Trophoblast cell (in vitro differentiated cells and primary cell): ENCODE measurements around the gene HDAC8. TPM values are rescaled to one million over a fixed set of nuclear protein-coding genes. Genes with fewer than 3 reads are reported as not detected.

Experiments used
- DNase-seq, 2 donors: peaks; one replicate each; pipeline ENCODE4 v3.0.0-alpha.2; 2016
- H2AFZ ChIP-seq: 2 replicates; pipeline ENCODE4 v1.6.1; 2013; ENCODE audit warnings: low read length, moderate library complexity, mild to moderate bottlenecking; ENCODE audit not compliant: insufficient read depth, poor library complexity
- H2AK5ac ChIP-seq: 2 replicates; pipeline ENCODE4 v1.6.1; 2013; ENCODE audit warnings: mild to moderate bottlenecking, low read length
- H2BK120ac ChIP-seq: 2 replicates; pipeline ENCODE4 v1.6.1; 2013; ENCODE audit warnings: low read length, mild to moderate bottlenecking, moderate library complexity; ENCODE audit not compliant: insufficient read depth, poor library complexity
- H2BK12ac ChIP-seq: 2 replicates; pipeline ENCODE4 v1.6.1; 2013; ENCODE audit warnings: mild to moderate bottlenecking, low read length, moderate library complexity
- H2BK5ac ChIP-seq: 2 replicates; pipeline ENCODE4 v1.6.1; 2013; ENCODE audit warnings: low read length, low read depth, moderate library complexity, mild to moderate bottlenecking; ENCODE audit not compliant: poor library complexity
- H3K14ac ChIP-seq: 2 replicates; pipeline ENCODE4 v1.6.1; 2013; ENCODE audit warnings: mild to moderate bottlenecking, low read length
- H3K18ac ChIP-seq: 2 replicates; pipeline ENCODE4 v1.6.1; 2013; ENCODE audit warnings: mild to moderate bottlenecking, low read length
- H3K23ac ChIP-seq: 2 replicates; pipeline ENCODE4 v1.6.1; 2013; ENCODE audit warnings: low read length
- H3K27ac ChIP-seq: 2 replicates; pipeline ENCODE4 v1.5.1; 2013; ENCODE audit warnings: low read depth, mild to moderate bottlenecking, inconsistent platforms, low read length, moderate library complexity
- H3K27me3 ChIP-seq: 2 replicates; pipeline ENCODE4 v1.6.1; 2013; ENCODE audit warnings: inconsistent platforms, mild to moderate bottlenecking, low read length, moderate library complexity; ENCODE audit not compliant: insufficient read depth
- H3K36me3 ChIP-seq, 2 experiments: 1 replicate in 1 of 2; 2 replicates in 1 of 2; pipeline ENCODE4 v1.6.1; 2013; ENCODE audit warnings: low read length in 2 of 2, mild to moderate bottlenecking in 2 of 2, moderate library complexity in 1 of 2; ENCODE audit not compliant: insufficient read depth in 2 of 2, control insufficient read depth in 1 of 2
- H3K4ac ChIP-seq: 2 replicates; pipeline ENCODE4 v1.6.1; 2013; ENCODE audit warnings: low read depth, mild to moderate bottlenecking, low read length, moderate library complexity
- H3K4me1 ChIP-seq, 2 experiments: 1 replicate in 1 of 2; 2 replicates in 1 of 2; pipeline ENCODE4 v1.6.1; 2013; ENCODE audit warnings: low read length in 2 of 2, mild to moderate bottlenecking in 2 of 2, moderate library complexity in 1 of 2; ENCODE audit not compliant: insufficient read depth in 2 of 2, control insufficient read depth in 1 of 2
- H3K4me2 ChIP-seq: 2 replicates; pipeline ENCODE4 v1.6.1; 2013; ENCODE audit warnings: inconsistent platforms, mild to moderate bottlenecking, low read length, moderate library complexity
- H3K4me3 ChIP-seq: 2 replicates; pipeline ENCODE4 v1.5.1; 2013; ENCODE audit warnings: mild to moderate bottlenecking, low read depth, low read length, inconsistent platforms
- H3K79me1 ChIP-seq: one replicate; pipeline ENCODE4 v1.6.1; 2013; ENCODE audit warnings: low read length
- H3K79me2 ChIP-seq: 2 replicates; pipeline ENCODE4 v1.6.1; 2013; ENCODE audit warnings: low read length, mild to moderate bottlenecking; ENCODE audit not compliant: control insufficient read depth, insufficient read depth, poor library complexity
- H3K9ac ChIP-seq: 2 replicates; pipeline ENCODE4 v1.6.1; 2013; ENCODE audit warnings: mild to moderate bottlenecking, low read length
- H3K9me3 ChIP-seq: 2 replicates; pipeline ENCODE4 v1.6.1; 2013; ENCODE audit warnings: low read depth, mild to moderate bottlenecking, control low read depth, inconsistent platforms, low read length; ENCODE audit not compliant: insufficient read depth
- H4K12ac ChIP-seq: 2 replicates; pipeline ENCODE4 v1.6.1; 2013; ENCODE audit warnings: low read depth, mild to moderate bottlenecking, low read length, moderate library complexity
- H4K8ac ChIP-seq: 2 replicates; pipeline ENCODE4 v1.6.1; 2013; ENCODE audit warnings: low read depth, mild to moderate bottlenecking, low read length, moderate library complexity
- H4K91ac ChIP-seq: one replicate; pipeline ENCODE4 v1.6.1; 2013; ENCODE audit warnings: low read depth, mild to moderate bottlenecking, low read length, moderate library complexity
- WGBS: extraction: QIAGEN DNeasy Blood & Tissue Kit; methylation state at CpG from one replicate; pipeline ENCODE4 v1.1.7; 2013; ENCODE audit warnings: missing lambda C conversion rate; ENCODE audit not compliant: insufficient read length, insufficient coverage; ENCODE audit errors: extremely low coverage; 5-methylcytosine and 5-hydroxymethylcytosine counted together
- polyA plus RNA-seq: library from polyadenylated mRNA; stranded (reverse); fragments of 200-250 nt; gene quantifications from 2 replicates; pipeline ENCODE4 v1.2.3, GENCODE V29; 2013

The HDAC8 gene
- 10.7 and 12.4 TPM in 2 replicates for polyA plus RNA-seq

GRCh38 chrX:72572248-72573157 lies at the start of gene HDAC8:
HDAC8 (minus strand) TSS chrX:72572843; CDS start chrX:72572761, 82 bp downstream.
- Histone ChIP-seq H4K8ac (peak within 1 kb of the TSS; percentile 84), H3K36me3 (peaks cover 2 to 4% of the 10 kb centered on the region in 2 experiments), H2AFZ (peak within 1 kb of the TSS; percentile 59), H3K4ac (peak within 1 kb of the TSS; percentile 69), H3K79me2 (no peaks in the 10 kb centered on the region), H2BK12ac (no peak within 1 kb of the TSS), H3K4me3 (peak within 1 kb of the TSS; percentile 72), H2BK5ac (peak within 1 kb of the TSS; percentile 75), H4K91ac (peak within 1 kb of the TSS; percentile 43), H3K27me3 (no peaks in the 10 kb centered on the region), H3K4me1 (no peaks in the 10 kb centered on the region), H2AK5ac (no peak within 1 kb of the TSS), H4K12ac (peak within 1 kb of the TSS; percentile 51), H3K18ac (no peak within 1 kb of the TSS), H3K4me2 (peak within 1 kb of the TSS; percentile 76), H3K14ac (no peak within 1 kb of the TSS), H3K9me3 (no peaks in the 10 kb centered on the region), H3K9ac (peak within 1 kb of the TSS; percentile 94), H3K79me1 (peaks cover 5% of the 10 kb centered on the region), H2BK120ac (peak within 1 kb of the TSS; percentile 83), H3K23ac (no peak within 1 kb of the TSS), H3K27ac (no peak within 1 kb of the TSS)
- peak; percentile 35 to 69 for DNase-seq
- no CpG with 5 or more reads among the region's 36 CpGs for WGBS

- no peaks in the 10 kb centered on the region for H3K9me3 ChIP-seq
- H4K91ac ChIP-seq, result no peak overlapping the region
- H3K36me3 ChIP-seq, result no peaks in the 10 kb centered on the region
- H3K18ac ChIP-seq, result no peak overlapping the region
- no peak overlapping the region for H2AFZ ChIP-seq
- H2BK12ac ChIP-seq, result no peak overlapping the region
- H2BK120ac ChIP-seq, result no peak overlapping the region
- no peak overlapping the region for H3K4ac ChIP-seq
- no peak overlapping the region for H4K8ac ChIP-seq
- no peaks in the 10 kb centered on the region for H3K4me1 ChIP-seq
- H2BK5ac ChIP-seq, result no peak overlapping the region
- H2AK5ac ChIP-seq, result no peak overlapping the region
- no peak overlapping the region for H3K27ac ChIP-seq
- no peaks in the 10 kb centered on the region for H3K27me3 ChIP-seq
- H4K12ac ChIP-seq, result no peak overlapping the region
- H3K23ac ChIP-seq, result no peak overlapping the region
- no CpG with 5 or more reads among the region's 4 CpGs for WGBS
- peak in 1 of 2 donors; percentile 8 for DNase-seq
- no peak overlapping the region for H3K14ac ChIP-seq
- H3K4me3 ChIP-seq, result no peak overlapping the region
- H3K4me2 ChIP-seq, result no peak overlapping the region
- no peaks in the 10 kb centered on the region for H3K79me1 ChIP-seq
- no peak overlapping the region for H3K9ac ChIP-seq
- H3K79me2 ChIP-seq, result no peaks in the 10 kb centered on the region
Measured at GRCh38 chrX:72621625-72622485, 49.2 kb upstream of the HDAC8 start.

GRCh38 chrX:72621163-72621562 lies 48.5 kb upstream of the HDAC8 start:
- Histone ChIP-seq H2AK5ac (no peak overlapping the region), H3K79me2 (no peaks in the 10 kb centered on the region), H3K18ac (no peak overlapping the region), H3K4me3 (no peak overlapping the region), H4K91ac (no peak overlapping the region), H2BK120ac (no peak overlapping the region), H2BK5ac (no peak overlapping the region), H3K4ac (no peak overlapping the region), H3K23ac (no peak overlapping the region), H3K9ac (no peak overlapping the region), H3K27ac (no peak overlapping the region), H2AFZ (no peak overlapping the region), H3K79me1 (no peaks in the 10 kb centered on the region), H3K4me1 (no peaks in the 10 kb centered on the region), H3K4me2 (no peak overlapping the region), H3K36me3 (no peaks in the 10 kb centered on the region), H4K8ac (no peak overlapping the region), H3K9me3 (no peaks in the 10 kb centered on the region), H3K14ac (no peak overlapping the region), H2BK12ac (no peak overlapping the region), H4K12ac (no peak overlapping the region), H3K27me3 (no peaks in the 10 kb centered on the region)
- DNase-seq, result no peak
- WGBS, result no CpG with 5 or more reads among the region's 1 CpG

- Histone ChIP-seq H2BK120ac (no peak overlapping the region), H3K27me3 (no peaks in the 10 kb centered on the region), H3K4me2 (no peak overlapping the region), H2AFZ (no peak overlapping the region), H3K9me3 (no peaks in the 10 kb centered on the region), H3K4me1 (no peaks in the 10 kb centered on the region), H3K9ac (no peak overlapping the region), H3K79me1 (no peaks in the 10 kb centered on the region), H3K4me3 (no peak overlapping the region), H2AK5ac (no peak overlapping the region), H2BK5ac (no peak overlapping the region), H3K23ac (no peak overlapping the region), H3K36me3 (no peaks in the 10 kb centered on the region), H3K79me2 (no peaks in the 10 kb centered on the region), H3K14ac (no peak overlapping the region), H4K8ac (no peak overlapping the region), H4K12ac (no peak overlapping the region), H3K18ac (no peak overlapping the region), H4K91ac (no peak overlapping the region), H3K27ac (no peak overlapping the region), H2BK12ac (no peak overlapping the region), H3K4ac (no peak overlapping the region)
- WGBS, result no CpG with 5 or more reads among the region's 9 CpGs
- peak; percentile 80 to 87 for DNase-seq
Measured at GRCh38 chrX:72620550-72621145, 48.0 kb upstream of the HDAC8 start.
